RWPE2 (cell line): ENCODE measurements around the gene GNAI3.

Experiments
- ATAC-seq: fragments of 200-7000 bp; cut with Tn5 transposase; 3 replicates; pipeline ENCODE4 v1.9.1; 2021; ENCODE audit warnings: low read depth
- DNase-seq: peaks from one replicate; pipeline ENCODE4 v3.0.0-alpha.2; 2020; ENCODE audit warnings: low spot score
- H3K27ac ChIP-seq: fragments of 450-650 bp; 2 replicates; pipeline ENCODE4 v1.5.1; 2017; ENCODE audit warnings: mild to moderate bottlenecking; ENCODE audit not compliant: poor library complexity, severe bottlenecking
- H3K27me3 ChIP-seq: fragments of 250-450 bp; sonication (Bioruptor Pico); 2 replicates; pipeline ENCODE4 v1.5.1; 2021; ENCODE audit warnings: mild to moderate bottlenecking, moderate library complexity; ENCODE audit not compliant: insufficient read depth, poor library complexity, severe bottlenecking
- H3K36me3 ChIP-seq: fragments of 250-450 bp; sonication (Bioruptor Pico); 2 replicates; pipeline ENCODE4 v1.5.1; 2020; ENCODE audit warnings: low read depth, mild to moderate bottlenecking, moderate library complexity
- H3K4me1 ChIP-seq: fragments of 250-450 bp; sonication (Bioruptor Pico); 2 replicates; pipeline ENCODE4 v1.5.1; 2021; ENCODE audit warnings: mild to moderate bottlenecking, moderate library complexity; ENCODE audit not compliant: insufficient read depth, poor library complexity, severe bottlenecking
- H3K4me3 ChIP-seq: fragments of 250-450 bp; sonication (Bioruptor Pico); 2 replicates; pipeline ENCODE4 v1.5.1; 2021; ENCODE audit warnings: mild to moderate bottlenecking, moderate library complexity; ENCODE audit not compliant: severe bottlenecking
- H3K9me3 ChIP-seq: fragments of 250-450 bp; sonication (Bioruptor Pico); 2 replicates; pipeline ENCODE4 v1.5.1; 2021; ENCODE audit warnings: mild to moderate bottlenecking, moderate library complexity; ENCODE audit not compliant: severe bottlenecking
- TF ChIP-seq, protein P1 (sequence below): fragments of 450-650 bp; IDR thresholded peaks from one replicate; pipeline ENCODE4 v1.5.1; 2017; ENCODE audit warnings: mild to moderate bottlenecking, moderate library complexity; ENCODE audit not compliant: poor library complexity, severe bottlenecking

GNAI3 gene

GRCh38 chr1:109634292-109634691 is 85.9 kb downstream of the GNAI3 start:
- Histone ChIP-seq H3K27me3 (no peaks in the 10 kb centered on the region), H3K4me1 (no peaks in the 10 kb centered on the region)
- ATAC-seq: no peak

GRCh38 chr1:109634771-109635750 is 86.6 kb downstream of the GNAI3 start:
- ATAC-seq (no peak), DNase-seq (no peak)
- Histone ChIP-seq H3K27me3 (no peaks in the 10 kb centered on the region), H3K4me1 (no peaks in the 10 kb centered on the region), H3K4me3 (no peak overlapping the region), H3K27ac (no peak overlapping the region), H3K9me3 (no peaks in the 10 kb centered on the region), H3K36me3 (peaks cover 13% of the 10 kb centered on the region)
- TF ChIP-seq, protein P1, sequence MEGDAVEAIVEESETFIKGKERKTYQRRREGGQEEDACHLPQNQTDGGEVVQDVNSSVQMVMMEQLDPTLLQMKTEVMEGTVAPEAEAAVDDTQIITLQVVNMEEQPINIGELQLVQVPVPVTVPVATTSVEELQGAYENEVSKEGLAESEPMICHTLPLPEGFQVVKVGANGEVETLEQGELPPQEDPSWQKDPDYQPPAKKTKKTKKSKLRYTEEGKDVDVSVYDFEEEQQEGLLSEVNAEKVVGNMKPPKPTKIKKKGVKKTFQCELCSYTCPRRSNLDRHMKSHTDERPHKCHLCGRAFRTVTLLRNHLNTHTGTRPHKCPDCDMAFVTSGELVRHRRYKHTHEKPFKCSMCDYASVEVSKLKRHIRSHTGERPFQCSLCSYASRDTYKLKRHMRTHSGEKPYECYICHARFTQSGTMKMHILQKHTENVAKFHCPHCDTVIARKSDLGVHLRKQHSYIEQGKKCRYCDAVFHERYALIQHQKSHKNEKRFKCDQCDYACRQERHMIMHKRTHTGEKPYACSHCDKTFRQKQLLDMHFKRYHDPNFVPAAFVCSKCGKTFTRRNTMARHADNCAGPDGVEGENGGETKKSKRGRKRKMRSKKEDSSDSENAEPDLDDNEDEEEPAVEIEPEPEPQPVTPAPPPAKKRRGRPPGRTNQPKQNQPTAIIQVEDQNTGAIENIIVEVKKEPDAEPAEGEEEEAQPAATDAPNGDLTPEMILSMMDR: no peak

More at GRCh38 chr1:109634292-109634691, 85.9 kb downstream of the GNAI3 start:
- Histone ChIP-seq H3K9me3 (no peaks in the 10 kb centered on the region), H3K4me3 (no peak overlapping the region), H3K36me3 (peaks cover 21% of the 10 kb centered on the region), H3K27ac (no peak overlapping the region)
- no peak for DNase-seq
- TF ChIP-seq, protein P1: no peak

DNA sequence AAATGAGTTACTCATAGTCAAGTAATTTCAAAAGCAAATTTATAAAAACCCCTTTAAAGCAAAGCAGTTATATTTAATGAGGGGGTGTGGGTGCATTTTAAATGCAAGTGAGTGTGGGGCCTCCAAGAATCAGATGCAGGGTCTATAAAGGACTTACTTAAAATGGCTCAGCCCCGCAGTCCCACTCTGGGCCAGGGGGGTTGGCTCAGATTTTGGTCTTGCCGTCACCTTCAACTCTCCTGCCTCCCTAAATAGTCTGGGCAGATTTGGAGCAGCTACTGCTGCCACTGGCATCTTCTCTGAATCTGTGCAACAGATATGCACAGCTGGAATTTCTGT is 87.4 kb downstream of the GNAI3 start:
- ATAC-seq: no peak
- Histone ChIP-seq H3K4me1 (no peaks in the 10 kb centered on the region), H3K4me3 (no peak overlapping the region), H3K36me3 (peaks cover 9% of the 10 kb centered on the region), H3K27me3 (no peaks in the 10 kb centered on the region), H3K9me3 (no peaks in the 10 kb centered on the region), H3K27ac (no peak overlapping the region)
- DNase-seq: no peak
- TF ChIP-seq, protein P1: no peak

GRCh38 chr1:109636201-109636952 is 88.0 kb downstream of the GNAI3 start:
- Histone ChIP-seq H3K27me3 (no peaks in the 10 kb centered on the region), H3K27ac (no peak overlapping the region), H3K4me1 (no peaks in the 10 kb centered on the region), H3K4me3 (no peak overlapping the region), H3K36me3 (peaks cover 4% of the 10 kb centered on the region), H3K9me3 (no peaks in the 10 kb centered on the region)
- DNase-seq: no peak
- no peak for ATAC-seq
- TF ChIP-seq, protein P1: no peak
